Measurements from ENCODE around the gene NTS.

Gene NTS, protein sequence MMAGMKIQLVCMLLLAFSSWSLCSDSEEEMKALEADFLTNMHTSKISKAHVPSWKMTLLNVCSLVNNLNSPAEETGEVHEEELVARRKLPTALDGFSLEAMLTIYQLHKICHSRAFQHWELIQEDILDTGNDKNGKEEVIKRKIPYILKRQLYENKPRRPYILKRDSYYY

GRCh38 chr12:85874031-85874461 lies at the start of gene NTS:
Gene NTS, plus strand, starts transcription at chr12:85874295. Its CDS starts 109 bp downstream, at chr12:85874404.
- no peak for DNase-seq

DNA sequence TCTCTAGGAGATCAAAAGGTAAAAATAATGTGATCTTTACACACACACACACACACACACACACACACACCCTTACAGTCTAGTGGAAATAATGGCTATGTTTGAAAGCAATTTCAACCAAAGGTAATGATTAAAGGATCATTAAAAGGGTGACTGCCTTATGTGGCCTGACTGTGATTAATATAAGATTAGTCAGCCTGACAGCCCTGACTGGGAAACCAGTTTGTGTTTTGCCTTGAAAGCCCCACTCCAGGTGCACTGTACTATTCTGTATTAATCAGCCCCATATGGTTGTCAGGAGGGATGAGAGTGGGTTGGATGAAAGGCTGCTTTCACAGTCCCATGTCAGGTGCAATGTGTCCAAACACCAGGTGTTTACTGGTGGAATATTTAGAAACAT lies 48.3 kb upstream of the NTS start:
- no peak for DNase-seq

DNA sequence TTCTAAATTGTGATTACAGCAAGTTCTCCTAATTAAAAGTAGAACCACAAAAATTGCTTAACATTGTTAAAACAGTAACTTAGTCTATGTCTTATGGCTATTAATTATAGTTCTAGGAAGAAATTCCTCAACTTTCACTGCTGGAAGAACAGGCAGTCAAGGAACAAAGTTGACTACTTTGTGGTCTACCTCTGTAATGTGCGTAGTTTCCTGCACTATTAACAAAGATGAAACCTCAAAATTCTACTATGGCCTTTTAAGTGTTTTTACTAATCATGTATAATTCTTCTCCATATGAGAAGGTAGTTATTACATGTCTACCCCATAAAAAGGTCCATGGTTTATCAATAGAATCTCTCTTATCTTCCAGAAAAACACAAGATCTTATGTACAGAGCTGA lies 45.5 kb upstream of the NTS start:
- DNase-seq: no peak

- no peak for DNase-seq
Measured at GRCh38 chr12:85829391-85829790, 44.7 kb upstream of the NTS start.

DNA sequence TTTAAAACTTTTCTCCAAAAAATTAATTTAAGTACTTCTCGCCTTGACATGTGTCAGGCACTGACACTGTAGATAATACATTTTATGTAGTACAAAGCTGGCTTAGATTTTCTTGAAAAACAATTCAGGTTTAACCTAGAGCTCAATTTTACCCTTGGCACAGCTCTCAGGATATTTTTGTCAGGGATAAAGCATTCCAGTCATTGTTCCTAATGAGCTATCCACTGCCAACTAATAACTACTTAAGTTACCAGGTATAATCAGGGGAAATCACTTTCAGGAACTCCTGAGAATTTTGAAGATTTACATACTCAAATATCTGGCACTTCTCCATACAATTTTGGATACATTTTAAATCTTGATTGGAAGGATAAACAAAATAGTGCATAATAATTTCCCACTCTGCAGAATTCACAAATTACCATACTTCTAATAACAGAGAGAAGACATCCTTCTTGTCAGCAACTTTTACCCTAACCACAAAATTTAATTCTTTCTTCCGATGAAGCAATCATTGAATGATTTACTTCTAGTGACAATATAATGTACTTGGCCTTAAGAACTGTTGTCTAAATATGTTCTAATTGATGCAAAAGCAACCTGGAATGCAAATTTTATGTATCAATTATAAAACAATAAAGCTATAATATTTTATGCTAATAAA lies 42.6 kb upstream of the NTS start:
- no peak for DNase-seq

- DNase-seq: no peak
Measured at GRCh38 chr12:85833579-85833978, 40.5 kb upstream of the NTS start.

DNA sequence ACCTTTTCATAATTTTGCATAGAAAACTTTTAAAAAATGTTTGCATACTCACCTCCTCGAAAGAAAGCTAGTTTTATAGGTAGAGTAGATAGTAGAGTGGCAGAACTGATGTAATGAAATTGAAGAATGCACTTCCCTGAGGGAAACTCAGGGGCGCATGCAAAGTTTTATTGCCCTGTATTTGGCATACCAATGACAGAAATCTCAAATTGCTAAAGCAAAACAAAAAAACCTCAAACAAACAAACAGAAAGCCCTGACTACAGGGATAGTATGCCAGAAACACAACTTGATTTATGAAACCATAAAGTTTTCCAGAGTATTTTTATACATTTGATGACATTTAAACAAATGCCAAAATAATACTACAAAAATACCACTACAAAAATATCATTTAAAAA lies 39.7 kb upstream of the NTS start:
- DNase-seq: no peak

- no peak for DNase-seq
Measured at GRCh38 chr12:85835426-85836196, 38.5 kb upstream of the NTS start.

GRCh38 chr12:85836197-85837090 lies 37.7 kb upstream of the NTS start, which contains the start of gene RASSF9:
Gene RASSF9, minus strand, starts transcription at chr12:85836409. Its CDS starts 208 bp downstream, at chr12:85836201.
- no peak for DNase-seq

DNA sequence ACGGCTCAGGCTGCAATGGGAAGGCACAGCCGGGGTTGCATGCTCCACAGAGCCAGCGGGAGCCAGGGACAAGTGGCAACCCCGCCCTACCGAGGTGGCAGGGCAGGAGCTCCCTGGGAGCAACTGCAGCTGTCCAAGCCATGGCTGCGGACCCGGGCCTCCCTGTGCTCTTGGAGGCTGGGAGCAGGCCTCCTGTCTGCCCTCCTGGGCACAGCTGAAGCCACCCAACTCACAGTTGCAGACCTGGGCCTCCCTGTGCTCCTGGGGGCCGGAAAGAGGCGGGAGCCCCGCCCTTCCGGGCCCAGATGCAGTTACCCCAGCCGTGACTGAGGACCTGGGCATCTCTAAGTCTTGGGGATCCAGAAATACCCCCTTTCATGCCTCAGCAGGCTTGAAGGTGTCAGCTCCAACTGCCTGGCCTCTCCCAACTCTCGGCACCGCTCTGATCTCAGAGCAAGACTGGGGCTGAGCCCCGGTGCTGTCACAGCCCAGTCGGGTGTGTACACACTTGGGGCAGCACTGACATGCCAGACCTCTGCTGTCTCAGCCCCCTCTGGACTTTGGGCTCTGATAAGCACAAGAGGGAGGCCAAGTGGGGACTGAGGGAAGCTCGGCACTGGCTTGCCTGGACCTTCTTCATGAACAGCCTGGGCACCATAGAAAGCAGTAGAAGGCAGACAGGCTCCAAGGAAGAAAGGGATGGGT lies 30.3 kb upstream of the NTS start:
- DNase-seq: no peak

DNA sequence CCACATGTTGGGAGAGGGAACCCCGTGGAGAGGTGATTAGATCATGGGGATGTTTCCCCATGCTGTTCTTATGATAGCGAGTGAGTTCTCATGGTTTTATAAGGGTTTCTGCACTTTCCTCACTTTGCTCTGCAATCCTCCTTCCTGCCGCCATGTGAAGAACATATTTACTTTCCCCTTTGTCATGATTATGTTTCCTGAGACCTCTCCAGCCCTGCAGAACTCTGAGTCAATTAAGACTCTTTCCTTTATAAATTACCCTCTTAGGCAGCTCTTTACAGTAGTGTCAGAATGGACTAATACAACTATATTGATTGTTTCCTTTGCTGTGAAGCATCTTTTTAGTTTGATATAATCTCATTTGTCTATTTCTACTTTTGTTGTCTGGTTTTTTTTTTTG lies 24.8 kb upstream of the NTS start:
- DNase-seq: no peak

- no peak for DNase-seq
Measured at GRCh38 chr12:85855305-85855704, 18.8 kb upstream of the NTS start.

GRCh38 chr12:85856966-85857365 lies 17.1 kb upstream of the NTS start:
- no peak for DNase-seq

DNA sequence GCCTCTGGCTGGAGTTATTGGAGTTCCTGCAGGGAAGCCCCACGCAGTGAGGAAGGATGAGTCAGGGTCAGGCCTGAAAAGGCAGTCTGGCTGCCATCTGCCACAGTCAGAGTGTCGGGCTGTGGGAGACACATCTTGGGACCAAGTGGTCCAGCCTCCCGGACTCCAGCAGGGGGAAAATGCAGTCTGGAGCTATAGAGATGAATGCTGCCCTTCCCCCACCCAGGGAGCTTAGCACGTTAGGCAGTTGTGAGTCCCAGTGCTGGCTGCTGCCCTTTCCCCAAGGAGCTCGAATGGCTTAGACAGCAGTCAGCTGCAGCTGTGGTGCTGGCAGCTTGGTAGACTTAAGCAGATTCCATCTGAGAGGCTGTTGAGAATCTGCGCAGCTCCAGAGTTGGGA lies 8.2 kb upstream of the NTS start:
- no peak for DNase-seq

DNA sequence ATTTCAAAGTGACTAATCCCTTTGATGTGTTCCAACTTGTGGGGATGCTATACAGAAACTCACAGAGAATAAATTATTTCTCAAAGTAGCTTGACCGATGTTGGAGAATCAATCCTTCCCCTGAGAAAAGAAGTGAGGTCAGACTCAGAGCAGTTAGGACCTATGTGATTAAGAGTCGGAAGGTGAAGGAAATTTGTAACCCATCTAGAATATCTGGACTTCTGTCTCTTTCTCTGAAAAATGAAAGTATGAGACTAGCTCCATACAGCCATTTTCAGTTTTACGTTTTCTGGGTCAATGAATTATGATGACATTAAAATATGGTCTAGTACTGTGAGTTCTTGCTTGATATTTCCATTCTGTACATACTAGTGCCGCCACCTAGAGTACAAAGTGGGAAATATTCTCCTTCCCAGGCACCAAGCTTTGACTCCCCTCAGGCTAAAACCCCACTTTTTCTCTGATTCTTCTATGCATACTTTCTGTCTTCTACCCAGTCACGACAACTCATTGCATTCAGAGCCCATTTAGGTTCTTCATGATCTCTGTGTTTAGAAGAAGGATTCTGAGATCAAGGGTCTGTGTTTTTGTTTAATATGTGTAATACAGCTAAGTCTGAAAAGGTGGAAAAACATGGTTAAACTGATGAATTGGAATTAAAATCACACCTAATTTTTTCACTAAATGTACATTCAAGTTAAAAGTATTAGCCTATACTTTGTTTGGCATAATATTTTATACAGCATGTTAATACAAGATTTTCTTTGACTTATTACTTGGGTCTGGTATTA lies 6.9 kb upstream of the NTS start:
- DNase-seq: no peak

- DNase-seq: no peak
Measured at GRCh38 chr12:85872497-85873091, 1.5 kb upstream of the NTS start.

- DNase-seq: no peak
Measured at GRCh38 chr12:85877459-85877858, 3.4 kb downstream of the NTS start.

GRCh38 chr12:85883763-85884162 lies 9.7 kb downstream of the NTS start:
- DNase-seq: no peak

- DNase-seq: no peak
Measured at GRCh38 chr12:85894653-85895052, 20.6 kb downstream of the NTS start.

DNA sequence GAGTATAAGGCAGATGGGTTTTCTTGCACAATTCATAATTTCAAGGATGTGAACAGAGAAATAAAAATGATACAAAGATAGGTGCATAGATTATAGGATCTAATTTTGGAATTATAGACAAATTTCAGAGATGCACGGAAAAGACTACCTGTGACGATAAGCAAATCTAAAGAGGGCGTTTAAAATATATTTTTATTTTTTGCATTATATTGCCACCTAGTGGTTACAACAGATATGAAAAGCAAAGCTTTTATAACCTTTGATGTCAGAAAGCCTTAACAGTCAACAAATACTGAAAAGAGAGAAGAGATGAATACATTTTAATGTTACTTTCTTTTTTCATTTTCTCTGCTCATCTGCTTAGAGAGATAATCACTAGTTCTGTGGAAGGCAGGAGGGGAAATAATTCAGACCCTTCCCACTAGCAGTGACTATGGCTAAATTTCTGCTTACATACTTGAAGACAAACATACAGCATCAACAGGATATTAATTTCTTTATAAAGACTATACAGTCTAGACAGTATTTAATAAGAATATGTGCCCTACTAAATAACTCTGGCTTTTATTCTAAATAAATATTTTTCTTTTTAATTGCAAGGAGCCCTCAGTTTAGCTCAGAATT lies 46.3 kb downstream of the NTS start:
- no peak for DNase-seq

Measured in GOT3 (cell line).